Erythroblast (primary cell): ENCODE results near the gene ATP8B3.

Experiments used
- GATA1 ChIP-seq: IDR thresholded peaks from 2 replicates; pipeline ENCODE4 v1.6.1; 2011; ENCODE audit warnings: low read depth, mild to moderate bottlenecking, control low read depth, low read length, moderate library complexity
- POLR2A ChIP-seq: IDR thresholded peaks from 2 replicates; pipeline ENCODE4 v1.6.1; 2011; ENCODE audit warnings: mild to moderate bottlenecking, low read length

DNA sequence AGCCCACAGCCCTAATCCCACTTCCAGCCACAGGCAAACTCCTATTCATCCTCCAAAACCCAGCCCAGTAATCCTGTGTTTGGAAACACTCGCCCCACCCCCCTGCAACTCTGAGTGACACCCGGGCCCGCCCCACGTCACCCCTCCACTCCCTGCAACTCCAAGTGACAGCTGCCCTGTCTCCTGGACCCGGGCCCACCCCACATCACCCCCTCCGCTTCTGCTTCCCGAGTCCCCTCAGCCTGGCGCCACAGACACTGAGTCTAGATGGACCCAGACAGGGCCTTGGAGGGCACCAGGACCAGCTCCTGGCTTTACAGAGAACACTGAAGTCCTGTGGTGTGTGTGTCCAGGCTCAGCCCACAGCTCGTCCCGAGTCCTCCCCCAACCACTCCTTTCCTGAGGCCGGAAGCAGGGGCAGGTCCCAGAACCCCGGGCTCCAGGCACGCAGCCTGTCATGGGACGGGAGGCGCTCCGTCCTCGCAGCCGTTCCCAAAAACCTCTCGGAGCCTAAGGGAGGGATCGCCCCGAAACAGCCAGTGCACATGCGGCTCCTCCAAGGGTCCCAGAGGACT is 28.6 kb upstream of the ATP8B3 start:
- no peak for TF ChIP-seq POLR2A
- TF ChIP-seq GATA1: no peak
